ENCODE results near the gene NIF3L1.

The NIF3L1 gene

DNA sequence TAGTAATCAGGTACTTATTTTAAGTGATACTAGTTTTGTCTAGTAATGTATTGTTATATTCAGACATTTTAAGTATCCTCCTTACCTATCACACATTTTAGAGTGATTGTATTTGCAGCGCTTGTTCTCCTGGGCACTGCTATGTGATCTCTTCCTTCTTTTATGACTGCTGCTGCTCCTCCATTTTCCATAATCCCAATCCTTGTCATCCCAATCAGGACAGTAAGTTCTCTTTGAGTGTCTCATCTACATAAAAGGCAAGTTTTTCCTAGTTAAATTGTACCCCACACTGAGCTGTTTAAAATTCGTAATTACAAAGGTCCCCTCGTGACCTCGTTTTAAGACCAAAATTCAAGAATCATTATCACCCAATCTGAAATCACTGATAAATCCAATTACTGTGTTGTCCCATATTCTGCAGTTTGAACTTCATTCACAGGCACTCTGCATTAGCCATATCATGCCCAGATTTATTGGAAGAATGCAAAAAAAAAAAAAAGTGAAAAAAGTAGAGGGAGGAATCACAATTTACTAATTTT lies 27.5 kb upstream of the NIF3L1 start:
- no peak for DNase-seq (ENCODE audit: low read depth)
- TF ChIP-seq CTCF (IDR thresholded peaks at IDR 0.05; ENCODE audit: insufficient read depth, low read depth, low read length, missing control alignments) = no peak
- H3K4me3 ChIP-seq (ENCODE audit: low read length) = peak overlapping the region; percentile 70

DNA sequence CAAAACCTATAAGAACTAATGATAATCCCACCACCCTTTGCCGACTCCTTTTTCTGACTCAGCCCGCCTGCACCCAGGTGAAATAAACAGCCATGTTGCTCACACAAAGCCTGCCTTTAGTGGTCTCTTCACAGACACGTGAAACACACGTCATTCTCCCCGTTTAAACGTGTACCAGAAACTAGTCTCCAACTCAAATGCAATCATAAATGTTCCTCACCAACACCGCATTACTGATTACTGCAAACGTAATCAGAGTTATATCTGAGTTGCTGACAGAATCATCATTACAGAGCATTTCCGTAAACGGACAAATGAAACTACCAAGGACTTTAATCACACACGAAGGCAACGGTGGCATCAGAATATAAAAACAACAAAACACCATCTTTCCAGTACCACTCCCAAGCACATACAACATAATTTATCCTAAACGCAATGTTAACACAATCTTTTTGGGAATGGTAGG lies 26.6 kb upstream of the NIF3L1 start:
- peak; percentile 79 for DNase-seq (ENCODE audit: low read depth)
- no peak for TF ChIP-seq CTCF (IDR thresholded peaks at IDR 0.05; ENCODE audit: insufficient read depth, low read depth, low read length, missing control alignments)
- H3K4me3 ChIP-seq (ENCODE audit: low read length) = peak overlapping the region; percentile 70

DNA sequence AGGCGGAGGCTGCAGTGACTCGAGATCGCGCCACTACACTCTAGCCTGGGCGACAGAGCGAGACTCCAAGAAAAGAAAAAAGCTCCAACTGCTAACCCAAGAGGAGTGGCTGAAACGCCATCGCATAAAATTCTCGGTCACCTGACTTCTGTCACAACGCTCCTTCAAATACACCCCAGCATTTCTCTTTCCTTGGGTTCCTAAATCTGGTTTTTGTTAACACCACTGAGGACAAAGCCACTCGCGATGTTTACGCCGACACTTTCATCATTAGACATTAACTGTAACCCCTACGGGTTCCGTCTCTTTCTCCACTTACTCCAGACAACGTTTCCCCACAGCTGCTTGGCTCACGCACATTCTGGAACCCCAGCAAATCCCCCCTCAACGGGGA lies 25.4 kb upstream of the NIF3L1 start:
- TF ChIP-seq CTCF (IDR thresholded peaks at IDR 0.05; ENCODE audit: insufficient read depth, low read depth, low read length, missing control alignments) = no peak
- DNase-seq (ENCODE audit: low read depth) = no peak

GRCh38 chr2:200864176-200865034 lies 24.8 kb upstream of the NIF3L1 start, which contains the start of gene CLK1:
TSS of gene CLK1 (minus strand) at chr2:200864658. CDS start at chr2:200861862, 2,796 bp downstream.
- peak; percentile 94 for DNase-seq (ENCODE audit: low read depth)
- H3K4me3 ChIP-seq (ENCODE audit: low read length) = peak within 1 kb of the TSS; percentile 70
- TF ChIP-seq CTCF (IDR thresholded peaks at IDR 0.05; ENCODE audit: insufficient read depth, low read depth, low read length, missing control alignments) = no peak

More for the DNA sequence above, 25.4 kb upstream of the NIF3L1 start:
- peak overlapping the region; percentile 70 for H3K4me3 ChIP-seq (ENCODE audit: low read length)

DNA sequence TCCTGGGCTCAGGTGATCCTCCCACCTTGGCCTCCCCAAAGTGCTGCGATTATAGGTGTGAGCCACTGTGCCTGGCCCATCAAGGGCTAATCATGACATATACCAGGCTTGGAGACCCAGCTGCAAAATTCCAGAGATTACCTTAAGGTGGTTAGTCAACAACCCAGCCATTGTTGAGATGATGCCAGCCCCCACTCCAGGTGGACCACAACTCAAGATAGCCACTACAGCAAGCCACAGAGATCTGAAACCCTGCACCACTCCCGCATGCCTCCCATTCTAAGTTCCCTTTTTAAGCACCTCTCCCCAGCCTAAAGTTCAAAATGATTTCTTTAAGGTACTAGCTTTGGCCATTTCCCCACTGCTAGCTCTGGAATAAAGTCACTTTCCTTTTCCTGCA lies 20.2 kb upstream of the NIF3L1 start:
- no peak overlapping the region for H3K4me3 ChIP-seq (ENCODE audit: low read length)
- DNase-seq (ENCODE audit: low read depth) = no peak
- no peak for TF ChIP-seq CTCF (IDR thresholded peaks at IDR 0.05; ENCODE audit: insufficient read depth, low read depth, low read length, missing control alignments)

DNA sequence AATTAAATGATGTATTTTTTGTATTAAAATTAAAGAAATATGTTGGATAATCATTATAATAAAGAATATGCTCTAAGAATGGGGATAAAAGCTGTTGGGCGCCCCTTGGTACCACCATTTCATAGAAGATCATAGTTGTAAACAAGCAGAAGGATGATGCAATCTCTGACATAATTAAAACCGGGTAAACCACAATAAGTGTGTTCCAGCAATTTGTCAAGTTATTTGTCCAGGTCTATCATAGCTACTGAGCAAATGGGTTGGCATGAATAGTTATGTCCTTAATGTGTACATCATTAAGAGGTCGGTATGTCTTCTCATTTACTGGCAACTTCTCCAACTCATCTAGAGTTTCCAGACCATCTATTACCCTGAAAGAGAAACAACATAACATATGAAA lies 18.0 kb upstream of the NIF3L1 start:
- DNase-seq (ENCODE audit: low read depth) = no peak
- no peak overlapping the region for H3K4me3 ChIP-seq (ENCODE audit: low read length)

More for the DNA sequence above, 18.0 kb upstream of the NIF3L1 start:
- no peak for TF ChIP-seq CTCF (IDR thresholded peaks at IDR 0.05; ENCODE audit: insufficient read depth, low read depth, low read length, missing control alignments)

Data from epithelial cell of esophagus (primary cell).